ENCODE data around the gene HDAC8.

DNA sequence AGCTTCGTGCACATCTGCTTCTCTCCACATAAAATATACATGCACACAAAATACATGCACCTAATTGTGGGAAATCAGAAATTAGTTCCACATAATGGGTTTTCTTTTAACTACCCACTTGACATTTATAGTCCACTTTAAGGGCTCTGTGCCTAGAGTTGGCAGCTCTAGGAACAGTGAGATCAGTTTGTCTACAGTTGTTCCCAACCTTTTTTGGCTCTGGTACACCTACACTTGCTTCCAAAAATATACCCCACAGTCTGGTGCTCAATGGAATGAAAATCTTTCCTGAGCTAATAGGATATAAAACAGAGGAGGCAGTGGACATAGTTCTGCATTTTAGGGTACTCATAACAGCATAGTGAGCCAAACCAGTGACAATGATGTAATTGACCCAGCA, 36.1 kb downstream of the HDAC8 start:
- TF ChIP-seq POLR2A (IDR thresholded peaks at IDR 0.05), result no peak
- TF ChIP-seq, protein P1, sequence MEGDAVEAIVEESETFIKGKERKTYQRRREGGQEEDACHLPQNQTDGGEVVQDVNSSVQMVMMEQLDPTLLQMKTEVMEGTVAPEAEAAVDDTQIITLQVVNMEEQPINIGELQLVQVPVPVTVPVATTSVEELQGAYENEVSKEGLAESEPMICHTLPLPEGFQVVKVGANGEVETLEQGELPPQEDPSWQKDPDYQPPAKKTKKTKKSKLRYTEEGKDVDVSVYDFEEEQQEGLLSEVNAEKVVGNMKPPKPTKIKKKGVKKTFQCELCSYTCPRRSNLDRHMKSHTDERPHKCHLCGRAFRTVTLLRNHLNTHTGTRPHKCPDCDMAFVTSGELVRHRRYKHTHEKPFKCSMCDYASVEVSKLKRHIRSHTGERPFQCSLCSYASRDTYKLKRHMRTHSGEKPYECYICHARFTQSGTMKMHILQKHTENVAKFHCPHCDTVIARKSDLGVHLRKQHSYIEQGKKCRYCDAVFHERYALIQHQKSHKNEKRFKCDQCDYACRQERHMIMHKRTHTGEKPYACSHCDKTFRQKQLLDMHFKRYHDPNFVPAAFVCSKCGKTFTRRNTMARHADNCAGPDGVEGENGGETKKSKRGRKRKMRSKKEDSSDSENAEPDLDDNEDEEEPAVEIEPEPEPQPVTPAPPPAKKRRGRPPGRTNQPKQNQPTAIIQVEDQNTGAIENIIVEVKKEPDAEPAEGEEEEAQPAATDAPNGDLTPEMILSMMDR (IDR thresholded peaks at IDR 0.05 in 4 of 5, conservative IDR thresholded peaks at IDR 0.05 in 1 of 5), result no peak

All from gastrocnemius medialis (tissue), 4 donors.